SK-N-SH treated with all-trans-retinoic acid at 6 μM for 48 hours (cell line): ENCODE data around the gene SPAG9.

Experiments used
- CREB5 ChIP-seq: fragments of 250-450 bp; sonication (Bioruptor Pico); IDR thresholded peaks from 2 replicates; pipeline ENCODE4 v1.5.1; 2020; ENCODE audit warnings: low read depth, mild to moderate bottlenecking, moderate library complexity
- GLIS3 ChIP-seq: fragments of 250-450 bp; sonication (Bioruptor Pico); IDR thresholded peaks from 2 replicates; pipeline ENCODE4 v1.5.0; 2020; ENCODE audit warnings: mild to moderate bottlenecking, moderate library complexity
- PATZ1 ChIP-seq: fragments of 250-450 bp; sonication (Bioruptor Pico); IDR thresholded peaks from 2 replicates; pipeline ENCODE4 v1.8.0; 2020; ENCODE audit warnings: mild to moderate bottlenecking, moderate library complexity, borderline replicate concordance
- POU6F1 ChIP-seq: fragments of 250-450 bp; sonication (Bioruptor Pico); IDR thresholded peaks from 2 replicates; pipeline ENCODE4 v1.8.0; 2021; ENCODE audit warnings: low read depth, mild to moderate bottlenecking, moderate library complexity, borderline replicate concordance
- PPARA ChIP-seq: fragments of 250-450 bp; sonication (Bioruptor Pico); IDR thresholded peaks from 2 replicates; pipeline ENCODE4 v1.5.0; 2020; ENCODE audit warnings: mild to moderate bottlenecking, borderline replicate concordance
- ZFP3 ChIP-seq: fragments of 250-450 bp; sonication (Bioruptor Pico); IDR thresholded peaks from 2 replicates; pipeline ENCODE4 v1.5.0; 2020; ENCODE audit warnings: mild to moderate bottlenecking, moderate library complexity
- ZFP30 ChIP-seq: fragments of 450-650 bp; formaldehyde crosslinking; IDR thresholded peaks from 2 replicates; pipeline ENCODE4 v1.5.0; 2022; ENCODE audit warnings: mild to moderate bottlenecking, moderate library complexity
- ZNF565 ChIP-seq: fragments of 450-650 bp; formaldehyde crosslinking; conservative IDR thresholded peaks from 2 replicates; pipeline ENCODE4 v1.5.0; 2020; ENCODE audit warnings: low read depth, mild to moderate bottlenecking, moderate library complexity
- ZNF70 ChIP-seq: fragments of 450-650 bp; formaldehyde crosslinking; IDR thresholded peaks from 2 replicates; pipeline ENCODE4 v1.5.0; 2020; ENCODE audit warnings: mild to moderate bottlenecking, moderate library complexity

GRCh38 chr17:51057534-51057933 lies 63.1 kb downstream of the SPAG9 start:
- TF ChIP-seq PPARA (no peak), PATZ1 (CRISPR knock-in tag) (no peak), ZFP30 (CRISPR knock-in tag) (no peak), POU6F1 (CRISPR knock-in tag) (no peak), ZFP3 (CRISPR knock-in tag) (no peak), ZNF70 (no peak), GLIS3 (CRISPR knock-in tag) (no peak), ZNF565 (CRISPR knock-in tag) (no peak), CREB5 (CRISPR knock-in tag) (no peak)
